ENCODE results near the gene ZNF423.
A peak's percentile ranks its signal among the peaks of the same experiment; 100 is the strongest.

Gene ZNF423

GRCh38 chr16:49858200-49859124, 2.5 kb upstream of the ZNF423 start:
- DNase-seq: peak; percentile 91
- Histone ChIP-seq H3K27me3 (ENCODE audit: insufficient read depth, low read depth, severe bottlenecking) (no peaks in the 10 kb centered on the region), H3K27ac (peak overlapping the region; percentile 93), H3K36me3 (no peaks in the 10 kb centered on the region), H3K9me3 (ENCODE audit: severe bottlenecking) (no peaks in the 10 kb centered on the region), H3K4me3 (ENCODE audit: low read depth, low read length) (peak overlapping the region; percentile 51)
- TF ChIP-seq, protein P1, sequence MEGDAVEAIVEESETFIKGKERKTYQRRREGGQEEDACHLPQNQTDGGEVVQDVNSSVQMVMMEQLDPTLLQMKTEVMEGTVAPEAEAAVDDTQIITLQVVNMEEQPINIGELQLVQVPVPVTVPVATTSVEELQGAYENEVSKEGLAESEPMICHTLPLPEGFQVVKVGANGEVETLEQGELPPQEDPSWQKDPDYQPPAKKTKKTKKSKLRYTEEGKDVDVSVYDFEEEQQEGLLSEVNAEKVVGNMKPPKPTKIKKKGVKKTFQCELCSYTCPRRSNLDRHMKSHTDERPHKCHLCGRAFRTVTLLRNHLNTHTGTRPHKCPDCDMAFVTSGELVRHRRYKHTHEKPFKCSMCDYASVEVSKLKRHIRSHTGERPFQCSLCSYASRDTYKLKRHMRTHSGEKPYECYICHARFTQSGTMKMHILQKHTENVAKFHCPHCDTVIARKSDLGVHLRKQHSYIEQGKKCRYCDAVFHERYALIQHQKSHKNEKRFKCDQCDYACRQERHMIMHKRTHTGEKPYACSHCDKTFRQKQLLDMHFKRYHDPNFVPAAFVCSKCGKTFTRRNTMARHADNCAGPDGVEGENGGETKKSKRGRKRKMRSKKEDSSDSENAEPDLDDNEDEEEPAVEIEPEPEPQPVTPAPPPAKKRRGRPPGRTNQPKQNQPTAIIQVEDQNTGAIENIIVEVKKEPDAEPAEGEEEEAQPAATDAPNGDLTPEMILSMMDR (IDR thresholded peaks at IDR 0.05; ENCODE audit: low read depth, low read length): no peak

- Histone ChIP-seq H3K27me3 (ENCODE audit: insufficient read depth, low read depth, severe bottlenecking) (no peaks in the 10 kb centered on the region), H3K4me3 (ENCODE audit: low read depth, low read length) (peak overlapping the region; percentile 51), H3K36me3 (no peaks in the 10 kb centered on the region), H3K9me3 (ENCODE audit: severe bottlenecking) (no peaks in the 10 kb centered on the region), H3K27ac (peak overlapping the region; percentile 93)
- TF ChIP-seq, protein P1 (IDR thresholded peaks at IDR 0.05; ENCODE audit: low read depth, low read length): peak; percentile 78
- peak; percentile 88 for DNase-seq
Observed at GRCh38 chr16:49857423-49858181, 1.7 kb upstream of the ZNF423 start.

- H3K36me3 ChIP-seq: no peaks in the 10 kb centered on the region
- H3K4me3 ChIP-seq (ENCODE audit: low read depth, low read length): peak overlapping the region; percentile 51
- peak; percentile 85 for DNase-seq
- no peaks in the 10 kb centered on the region for H3K27me3 ChIP-seq (ENCODE audit: insufficient read depth, low read depth, severe bottlenecking)
- TF ChIP-seq, protein P1 (IDR thresholded peaks at IDR 0.05; ENCODE audit: low read depth, low read length): peak; percentile 72
- H3K9me3 ChIP-seq (ENCODE audit: severe bottlenecking): no peaks in the 10 kb centered on the region
- peak overlapping the region; percentile 93 for H3K27ac ChIP-seq
Observed at GRCh38 chr16:49856672-49857330, 889 bp upstream of the ZNF423 start.

DNA sequence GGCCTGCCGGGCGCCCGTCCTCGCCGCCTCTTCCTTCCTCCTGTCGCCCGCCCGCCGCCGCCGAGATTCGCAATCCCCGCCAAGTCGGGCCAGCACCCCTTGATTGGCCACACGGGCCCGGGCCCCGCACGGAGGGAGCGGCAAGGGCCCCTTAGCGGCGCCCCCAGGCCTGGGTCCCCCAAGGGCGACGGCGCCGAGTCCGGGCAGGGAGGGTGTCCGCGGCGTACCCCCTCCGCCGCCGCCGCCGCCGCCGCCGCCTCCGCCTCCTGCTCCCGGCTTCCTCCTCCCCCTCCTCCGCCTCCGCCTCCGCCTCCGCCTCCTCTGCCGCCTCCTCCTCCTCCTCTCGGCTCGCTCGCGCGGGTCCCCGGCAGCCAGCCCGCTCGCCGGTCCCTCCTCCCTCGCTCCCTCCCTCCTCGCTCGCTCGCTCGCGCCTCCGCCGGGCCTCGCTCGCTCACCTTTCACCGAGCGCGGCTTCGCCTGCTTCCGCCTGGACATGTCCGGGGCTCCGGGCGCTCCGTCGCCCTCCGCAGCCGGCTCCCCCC, 561 bp downstream of the ZNF423 start:
- H3K4me3 ChIP-seq (ENCODE audit: low read depth, low read length): peak overlapping the region; percentile 51
- peak overlapping the region; percentile 96 for H3K27ac ChIP-seq
- no peaks in the 10 kb centered on the region for H3K9me3 ChIP-seq (ENCODE audit: severe bottlenecking)
- DNase-seq: peak; percentile 90
- H3K36me3 ChIP-seq: no peaks in the 10 kb centered on the region
- H3K27me3 ChIP-seq (ENCODE audit: insufficient read depth, low read depth, severe bottlenecking): no peaks in the 10 kb centered on the region
- TF ChIP-seq, protein P1 (IDR thresholded peaks at IDR 0.05; ENCODE audit: low read depth, low read length): no peak

- DNase-seq: peak; percentile 37
- peak overlapping the region; percentile 51 for H3K4me3 ChIP-seq (ENCODE audit: low read depth, low read length)
- TF ChIP-seq, protein P1 (IDR thresholded peaks at IDR 0.05; ENCODE audit: low read depth, low read length): no peak
- H3K27ac ChIP-seq: peak overlapping the region; percentile 96
- no peaks in the 10 kb centered on the region for H3K27me3 ChIP-seq (ENCODE audit: insufficient read depth, low read depth, severe bottlenecking)
- H3K9me3 ChIP-seq (ENCODE audit: severe bottlenecking): no peaks in the 10 kb centered on the region
- no peaks in the 10 kb centered on the region for H3K36me3 ChIP-seq
Observed at GRCh38 chr16:49854796-49855203, 1.1 kb downstream of the ZNF423 start.
